Nucleus accumbens (tissue), 56 donors: Measurements from ENCODE around the gene ATP9A.
"Not testable (repeated sequence)": the region's sequence is repeated elsewhere in the genome, so short reads cannot be mapped to it uniquely, and the experiment has no call there.

Source experiments
- DNase-seq, 56 donors: peaks; one replicate each; lab custom pipeline; 2025; lab: John Stamatoyannopoulos, UW

The ATP9A gene

GRCh38 chr20:51767867-51768758 lies at the start of gene ATP9A:
ATP9A (minus strand) TSS chr20:51768390; CDS start chr20:51768369, 21 bp downstream.
- DNase-seq, result peak in 30 of 56 donors; percentile 12 to 60 (median 35)

GRCh38 chr20:51816856-51817255 lies 48.7 kb upstream of the ATP9A start:
- DNase-seq, result not testable (repeated sequence)

GRCh38 chr20:51815383-51816076 lies 47.3 kb upstream of the ATP9A start:
- no peak for DNase-seq

- no peak for DNase-seq
These were observed 44.7 kb upstream of the ATP9A start for GRCh38 chr20:51812861-51813260.

- DNase-seq, result no peak
These were observed 43.4 kb upstream of the ATP9A start for GRCh38 chr20:51811514-51812128.

GRCh38 chr20:51811042-51811355 lies 42.8 kb upstream of the ATP9A start:
- no peak for DNase-seq

GRCh38 chr20:51810155-51811041 lies 42.2 kb upstream of the ATP9A start:
- DNase-seq, result no peak

- DNase-seq, result no peak
These were observed 39.6 kb upstream of the ATP9A start for GRCh38 chr20:51807720-51808250.

- no peak for DNase-seq
These were observed 36.6 kb upstream of the ATP9A start for GRCh38 chr20:51804754-51805153.

- DNase-seq, result no peak
These were observed 35.1 kb upstream of the ATP9A start for GRCh38 chr20:51803148-51803854.

- DNase-seq, result peak in 2 of 56 donors; percentile 3 to 4
These were observed 34.1 kb upstream of the ATP9A start, which contains the start of gene SALL4 for GRCh38 chr20:51802170-51802751. SALL4 (minus strand) TSS chr20:51802521; CDS start chr20:51802408, 113 bp downstream.

- DNase-seq, result no peak
These were observed 33.6 kb upstream of the ATP9A start for GRCh38 chr20:51801823-51802123.

GRCh38 chr20:51801122-51801822 lies 33.1 kb upstream of the ATP9A start:
- DNase-seq, result peak in 3 of 56 donors; percentile 4 to 22 (median 21)

- no peak for DNase-seq
These were observed 32.6 kb upstream of the ATP9A start for GRCh38 chr20:51800872-51801121.

- DNase-seq, result peak in 44 of 56 donors; percentile 3 to 71 (median 22)
These were observed 32.1 kb upstream of the ATP9A start for GRCh38 chr20:51800060-51800871.

GRCh38 chr20:51799401-51799860 lies 31.2 kb upstream of the ATP9A start:
- DNase-seq, result no peak

GRCh38 chr20:51797357-51798025 lies 29.3 kb upstream of the ATP9A start:
- no peak for DNase-seq
